Adrenal gland (tissue), 5 donors: Measurements from ENCODE around the gene SRSF12.

Source experiments
- CTCF ChIP-seq, 6 experiments: fragments of 450-650 bp in 4 of 6; fragments of 200-600 bp in 2 of 6; sonication (generic) in 1 of 6; IDR thresholded peaks; 1 replicate in 5 of 6; 2 replicates in 1 of 6; pipeline versions ENCODE4 v1.5.1 to v1.8.0; 2016 to 2021; ENCODE audit warnings: antibody characterized with exemption in 6 of 6, mild to moderate bottlenecking in 2 of 6, moderate library complexity in 1 of 6
- POLR2A ChIP-seq, 2 donors: fragments of 450-650 bp; IDR thresholded peaks; one replicate each; pipeline ENCODE4 v1.6.1; 2017; ENCODE audit warnings: antibody characterized with exemption in 2 of 2, mild to moderate bottlenecking in 2 of 2, moderate library complexity in 1 of 2
- donor health status: DM: no; HTN: no; CAD: no.

- no peak for TF ChIP-seq CTCF (IDR thresholded peaks at IDR 0.05)
- no peak for TF ChIP-seq POLR2A (IDR thresholded peaks at IDR 0.05)
Measured at GRCh38 chr6:89082486-89082891, 35.4 kb downstream of the SRSF12 start.
